D721Med (cell line): ENCODE results near the gene EGF.
A peak's percentile ranks its signal among the peaks of the same experiment; 100 is the strongest.

Experiments used
- DNase-seq: peaks from one replicate; pipeline ENCODE4 v3.0.0; 2011; ENCODE audit warnings: low spot score; ENCODE audit not compliant: insufficient read length
- FAIRE-seq: peaks from 2 replicates; lab custom pipeline; 2011; peaks lifted over from hg19 to GRCh38; lab: Jason Lieb, UNC
- CTCF ChIP-seq: IDR thresholded peaks from 2 replicates; pipeline ENCODE4 v1.5.1; 2012; ENCODE audit warnings: mild to moderate bottlenecking, control low read depth; ENCODE audit not compliant: insufficient read depth; ENCODE audit errors: missing control alignments

The EGF gene

GRCh38 chr4:109993116-109993515 is 80.4 kb downstream of the EGF start:
- FAIRE-seq: no peak
- no peak for TF ChIP-seq CTCF
- no peak for DNase-seq

- no peak for TF ChIP-seq CTCF
- DNase-seq (no peak), FAIRE-seq (no peak)
Observed at GRCh38 chr4:109994415-109994827, 81.7 kb downstream of the EGF start.

GRCh38 chr4:109996526-109996925 is 83.8 kb downstream of the EGF start:
- DNase-seq: no peak
- FAIRE-seq: no peak

GRCh38 chr4:109998867-109999584 is 86.3 kb downstream of the EGF start:
- DNase-seq: peak; percentile 26
- peak; percentile 35 for FAIRE-seq
- TF ChIP-seq CTCF: peak; percentile 75

More at GRCh38 chr4:109996526-109996925, 83.8 kb downstream of the EGF start:
- no peak for TF ChIP-seq CTCF

- TF ChIP-seq CTCF: no peak
- DNase-seq: no peak
- FAIRE-seq: no peak
Observed at GRCh38 chr4:109999585-109999912, 86.9 kb downstream of the EGF start.

- no peak for FAIRE-seq
- DNase-seq: no peak
- TF ChIP-seq CTCF: no peak
Observed at GRCh38 chr4:110002326-110002725, 89.6 kb downstream of the EGF start.

GRCh38 chr4:110003401-110004187 is 90.9 kb downstream of the EGF start:
- FAIRE-seq (no peak), DNase-seq (no peak)
- no peak for TF ChIP-seq CTCF
